GM18499 (cell line): ENCODE results near the gene RASGEF1C.

Source experiments
- ATAC-seq: cut with Tn5 transposase; IDR thresholded peaks from one replicate; pipeline ENCODE4 v1.9.1; 2021; ENCODE audit warnings: moderate number of reproducible peaks; ENCODE audit not compliant: insufficient read depth, unreplicated experiment

RASGEF1C gene

GRCh38 chr5:180166176-180166575 is 42.8 kb downstream of the RASGEF1C start:
- ATAC-seq: no peak

- ATAC-seq: no peak
These were observed 46.7 kb downstream of the RASGEF1C start for GRCh38 chr5:180162304-180162661.

- no peak for ATAC-seq
These were observed 47.3 kb downstream of the RASGEF1C start for GRCh38 chr5:180161420-180162303.

GRCh38 chr5:180160789-180161188 is 48.2 kb downstream of the RASGEF1C start:
- ATAC-seq: no peak

- ATAC-seq: no peak
These were observed 48.8 kb downstream of the RASGEF1C start for GRCh38 chr5:180160215-180160614.

GRCh38 chr5:180159756-180160155 is 49.3 kb downstream of the RASGEF1C start:
- ATAC-seq: no peak

GRCh38 chr5:180157866-180158265 is 51.1 kb downstream of the RASGEF1C start:
- no peak for ATAC-seq

GRCh38 chr5:180156141-180156540 is 52.9 kb downstream of the RASGEF1C start:
- ATAC-seq: no peak

- no peak for ATAC-seq
These were observed 53.6 kb downstream of the RASGEF1C start for GRCh38 chr5:180155365-180155926.

- ATAC-seq: no peak
These were observed 54.1 kb downstream of the RASGEF1C start for GRCh38 chr5:180154821-180155364.

GRCh38 chr5:180153991-180154390 is 55.0 kb downstream of the RASGEF1C start:
- ATAC-seq: no peak

- no peak for ATAC-seq
These were observed 55.9 kb downstream of the RASGEF1C start for GRCh38 chr5:180153099-180153498.

GRCh38 chr5:180143656-180144364 is 65.2 kb downstream of the RASGEF1C start:
- no peak for ATAC-seq

- no peak for ATAC-seq
These were observed 66.0 kb downstream of the RASGEF1C start for GRCh38 chr5:180142824-180143610.

GRCh38 chr5:180142021-180142765 is 66.8 kb downstream of the RASGEF1C start:
- no peak for ATAC-seq

GRCh38 chr5:180141068-180141660 is 67.8 kb downstream of the RASGEF1C start:
- no peak for ATAC-seq

GRCh38 chr5:180140571-180140970 is 68.4 kb downstream of the RASGEF1C start:
- no peak for ATAC-seq

GRCh38 chr5:180140079-180140554 is 68.9 kb downstream of the RASGEF1C start:
- no peak for ATAC-seq

GRCh38 chr5:180139731-180140055 is 69.3 kb downstream of the RASGEF1C start:
- ATAC-seq: no peak
